MG63 (cell line): ENCODE results near the gene ATMIN. TPM values are rescaled to one million over a fixed set of nuclear protein-coding genes. Genes with fewer than 3 reads are reported as not detected.

Experiments used
- DNase-seq: peaks from one replicate; pipeline ENCODE4 v3.0.0-alpha.2; 2020
- H3K27me3 ChIP-seq: fragments of 250-450 bp; sonication (Bioruptor Pico); 2 replicates; pipeline ENCODE4 v1.5.1; 2020; ENCODE audit warnings: mild to moderate bottlenecking, moderate library complexity
- H3K36me3 ChIP-seq: fragments of 250-450 bp; sonication (Bioruptor Pico); 2 replicates; pipeline ENCODE4 v1.5.1; 2020; ENCODE audit warnings: mild to moderate bottlenecking, moderate library complexity
- H3K4me3 ChIP-seq: fragments of 250-450 bp; sonication (Bioruptor Pico); 2 replicates; pipeline ENCODE4 v1.5.1; 2020; ENCODE audit warnings: mild to moderate bottlenecking, moderate library complexity
- H3K9me3 ChIP-seq: fragments of 250-450 bp; sonication (Bioruptor Pico); 2 replicates; pipeline ENCODE4 v1.5.1; 2020; ENCODE audit warnings: mild to moderate bottlenecking, moderate library complexity
- total RNA-seq: library from RNA; depleted of rRNA; stranded (reverse); fragments of >200 nt; shearing (Covaris generic); gene quantifications from 2 replicates; pipeline ENCODE4 v1.2.3, GENCODE V29; 2014; ENCODE audit warnings: low replicate concordance; rRNA removed

The ATMIN gene
- total RNA-seq, 1 experiment from 2014 or later, result 15.1 TPM

GRCh38 chr16:81080233-81080632 is 44.6 kb downstream of the ATMIN start:
- H3K36me3 ChIP-seq, result no peaks in the 10 kb centered on the region
- H3K9me3 ChIP-seq, result no peaks in the 10 kb centered on the region
- H3K4me3 ChIP-seq, result no peak overlapping the region
- no peak for DNase-seq
- no peaks in the 10 kb centered on the region for H3K27me3 ChIP-seq

GRCh38 chr16:81081014-81081413 is 45.4 kb downstream of the ATMIN start:
- no peaks in the 10 kb centered on the region for H3K9me3 ChIP-seq
- H3K4me3 ChIP-seq, result no peak overlapping the region
- no peak for DNase-seq
- H3K27me3 ChIP-seq, result no peaks in the 10 kb centered on the region
- H3K36me3 ChIP-seq, result no peaks in the 10 kb centered on the region

DNA sequence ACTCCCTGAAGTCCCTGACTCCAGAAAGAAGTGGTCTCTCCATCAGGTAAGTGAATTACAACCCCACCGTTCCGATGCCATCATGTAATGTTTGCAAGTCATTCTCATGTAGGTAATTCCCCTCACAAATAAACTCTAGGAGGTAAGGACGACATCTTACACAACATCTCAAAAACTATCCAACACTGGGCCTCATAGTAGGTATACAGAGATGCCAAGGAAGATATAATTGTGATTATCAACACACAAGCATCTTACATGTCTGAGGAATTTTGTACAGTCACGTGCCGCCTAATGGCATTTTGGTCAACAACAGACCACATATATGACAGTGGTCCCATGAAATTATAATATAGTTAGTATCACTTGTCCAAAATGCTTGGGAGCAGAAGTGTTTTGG is 53.2 kb downstream of the ATMIN start:
- Histone ChIP-seq H3K36me3 (peaks cover 2% of the 10 kb centered on the region), H3K9me3 (no peaks in the 10 kb centered on the region), H3K27me3 (no peaks in the 10 kb centered on the region), H3K4me3 (no peak overlapping the region)
- no peak for DNase-seq

GRCh38 chr16:81094771-81095251 is 59.2 kb downstream of the ATMIN start:
- Histone ChIP-seq H3K36me3 (no peaks in the 10 kb centered on the region; the same call in 1 of the 2 replicates), H3K27me3 (no peaks in the 10 kb centered on the region), H3K4me3 (peak overlapping the region; percentile 76), H3K9me3 (no peaks in the 10 kb centered on the region)
- no peak for DNase-seq

DNA sequence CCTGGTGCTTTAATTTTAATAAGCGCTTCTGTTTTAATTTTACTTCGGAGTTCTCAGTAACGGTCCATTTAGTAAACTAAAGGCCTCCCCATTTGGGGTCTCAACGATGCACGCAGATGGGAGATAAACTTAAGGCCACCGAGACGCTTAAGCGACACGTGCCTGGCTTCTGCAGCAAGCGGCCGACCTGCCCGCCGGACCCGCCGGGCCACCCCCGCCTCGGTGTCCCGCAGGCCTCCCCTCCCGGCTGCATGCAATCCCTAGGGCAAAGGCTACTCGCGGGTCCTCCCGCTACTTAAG is 60.0 kb downstream of the ATMIN start:
- H3K9me3 ChIP-seq, result no peaks in the 10 kb centered on the region
- no peak for DNase-seq
- no peaks in the 10 kb centered on the region; the same call in 1 of the 2 replicates for H3K36me3 ChIP-seq
- peak overlapping the region; percentile 76 for H3K4me3 ChIP-seq
- H3K27me3 ChIP-seq, result no peaks in the 10 kb centered on the region

DNA sequence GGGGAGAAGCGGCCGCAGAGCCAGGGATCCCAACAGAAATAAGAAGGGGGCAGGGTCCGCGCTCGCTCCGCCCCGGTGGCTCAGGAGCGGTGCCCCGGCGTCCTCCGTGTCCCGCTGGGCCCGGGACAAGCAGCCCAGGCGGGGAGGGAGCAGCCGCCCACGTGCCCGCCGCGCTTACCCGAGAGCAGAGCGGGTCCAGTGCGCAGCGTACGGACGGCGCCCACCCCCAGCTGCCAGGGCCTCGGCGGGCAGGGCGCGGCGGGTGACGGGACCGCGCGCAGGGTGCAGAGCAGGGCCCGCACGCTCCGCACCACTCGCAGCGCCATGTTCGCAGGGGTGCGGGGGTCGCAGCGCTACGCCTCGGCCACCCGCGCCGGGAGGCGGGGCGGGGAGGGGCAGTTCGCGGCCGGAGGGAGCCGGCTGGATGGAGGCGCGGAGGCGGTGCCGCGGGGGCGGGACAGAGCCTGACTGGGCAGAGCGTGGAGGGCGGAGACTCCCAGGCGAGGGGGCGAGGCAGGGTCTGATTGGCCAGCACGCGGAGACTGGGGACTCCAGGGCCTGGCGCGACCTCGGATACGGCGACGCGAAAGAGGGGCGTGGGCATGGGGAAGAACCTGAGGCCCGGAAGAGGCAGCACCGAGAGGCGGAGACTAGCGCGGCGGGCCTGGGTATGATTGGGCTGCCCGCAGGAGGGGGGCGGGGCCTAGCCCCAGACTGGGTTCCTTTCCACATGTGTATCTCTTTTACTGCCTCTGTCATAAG is 60.5 kb downstream of the ATMIN start, which contains the start of gene GCSH:
GCSH (minus strand) TSS at position 443 of the 762 bp plus-strand sequence; CDS start at position 326, 117 bp downstream.
- DNase-seq, result peak; percentile 98
- Histone ChIP-seq H3K36me3 (no peaks in the 10 kb centered on the region), H3K27me3 (no peaks in the 10 kb centered on the region), H3K4me3 (peak within 1 kb of the TSS; percentile 76), H3K9me3 (no peaks in the 10 kb centered on the region)

- no peak for DNase-seq
- Histone ChIP-seq H3K4me3 (peak overlapping the region; percentile 76), H3K9me3 (no peaks in the 10 kb centered on the region), H3K36me3 (no peaks in the 10 kb centered on the region), H3K27me3 (no peaks in the 10 kb centered on the region)
Measured at GRCh38 chr16:81096715-81097208, 61.1 kb downstream of the ATMIN start.

Other genes starting within 250 kb of the ATMIN start
- 0.05 and 0.56 TPM in 2 replicates for gene CDYL2, start 231.2 kb upstream of the ATMIN start, total RNA-seq
- 69.6 and 184 TPM in 2 replicates for gene CMC2, start 29.0 kb upstream of the ATMIN start, total RNA-seq
- gene CENPN, start 28.6 kb upstream of the ATMIN start, total RNA-seq, result 68.7 and 88.9 TPM in 2 replicates
- gene C16orf46, start 41.4 kb downstream of the ATMIN start, total RNA-seq, result 0.07 TPM in 1 of 2 replicates, not detected in the other
- 44.5 and 80.6 TPM in 2 replicates for gene GCSH, start 60.6 kb downstream of the ATMIN start, total RNA-seq
- gene BCO1, start 202.8 kb downstream of the ATMIN start, total RNA-seq, result not detected in 2 replicates